GM20000 (cell line): Measurements from ENCODE around the gene MRS2.
"Not testable (repeated sequence)": the region's sequence is repeated elsewhere in the genome, so short reads cannot be mapped to it uniquely, and the experiment has no call there.

ENCODE experiments used
- DNase-seq: peaks from one replicate; pipeline ENCODE4 v3.0.0; 2012; ENCODE audit warnings: low spot score
- TF ChIP-seq, protein P1 (sequence below): IDR thresholded peaks from 2 replicates; pipeline ENCODE4 v1.5.1; 2012; ENCODE audit warnings: mild to moderate bottlenecking, control low read depth; ENCODE audit errors: extremely low read depth, missing control alignments

MRS2 gene

DNA sequence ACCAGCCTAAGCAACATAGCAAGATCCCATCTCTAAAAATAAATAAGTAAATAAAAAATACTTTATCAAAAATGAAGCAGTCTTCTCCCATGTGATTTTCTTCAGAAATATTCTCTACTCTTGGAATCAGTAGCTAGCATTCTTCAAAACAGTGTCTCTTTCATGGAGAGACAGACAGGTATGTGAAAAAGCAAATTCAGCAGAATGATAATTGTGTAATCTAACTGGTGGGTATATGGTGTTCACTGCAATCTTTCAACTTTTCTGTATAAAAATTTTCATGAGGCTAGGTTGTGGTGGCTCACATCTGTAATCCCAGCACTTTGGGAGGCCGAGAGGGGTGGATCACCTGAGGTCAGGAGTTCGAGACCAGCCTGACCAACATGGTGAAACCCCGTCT, 7.9 kb downstream of the MRS2 start:
- TF ChIP-seq, protein P1, sequence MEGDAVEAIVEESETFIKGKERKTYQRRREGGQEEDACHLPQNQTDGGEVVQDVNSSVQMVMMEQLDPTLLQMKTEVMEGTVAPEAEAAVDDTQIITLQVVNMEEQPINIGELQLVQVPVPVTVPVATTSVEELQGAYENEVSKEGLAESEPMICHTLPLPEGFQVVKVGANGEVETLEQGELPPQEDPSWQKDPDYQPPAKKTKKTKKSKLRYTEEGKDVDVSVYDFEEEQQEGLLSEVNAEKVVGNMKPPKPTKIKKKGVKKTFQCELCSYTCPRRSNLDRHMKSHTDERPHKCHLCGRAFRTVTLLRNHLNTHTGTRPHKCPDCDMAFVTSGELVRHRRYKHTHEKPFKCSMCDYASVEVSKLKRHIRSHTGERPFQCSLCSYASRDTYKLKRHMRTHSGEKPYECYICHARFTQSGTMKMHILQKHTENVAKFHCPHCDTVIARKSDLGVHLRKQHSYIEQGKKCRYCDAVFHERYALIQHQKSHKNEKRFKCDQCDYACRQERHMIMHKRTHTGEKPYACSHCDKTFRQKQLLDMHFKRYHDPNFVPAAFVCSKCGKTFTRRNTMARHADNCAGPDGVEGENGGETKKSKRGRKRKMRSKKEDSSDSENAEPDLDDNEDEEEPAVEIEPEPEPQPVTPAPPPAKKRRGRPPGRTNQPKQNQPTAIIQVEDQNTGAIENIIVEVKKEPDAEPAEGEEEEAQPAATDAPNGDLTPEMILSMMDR = no peak
- DNase-seq = no peak

DNA sequence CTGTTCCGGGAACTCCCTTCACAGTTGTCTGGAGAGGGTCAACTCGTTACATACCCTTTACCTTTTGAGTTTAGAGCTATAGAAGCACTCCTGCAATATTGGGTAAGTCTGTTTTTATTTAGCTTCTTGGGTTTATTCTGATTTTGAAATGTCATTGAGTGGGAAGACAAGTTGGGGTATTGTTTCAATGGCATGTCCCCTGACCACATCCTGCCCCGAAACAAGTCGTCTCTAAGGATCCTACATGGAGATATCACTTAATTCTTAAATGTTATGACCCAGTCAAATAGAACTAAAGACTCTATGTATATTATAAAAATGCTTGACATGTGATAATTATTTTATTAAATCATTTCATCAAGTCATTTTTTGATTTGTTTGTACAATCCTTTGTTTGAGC, 9.6 kb downstream of the MRS2 start:
- TF ChIP-seq, protein P1 = no peak
- no peak for DNase-seq

DNA sequence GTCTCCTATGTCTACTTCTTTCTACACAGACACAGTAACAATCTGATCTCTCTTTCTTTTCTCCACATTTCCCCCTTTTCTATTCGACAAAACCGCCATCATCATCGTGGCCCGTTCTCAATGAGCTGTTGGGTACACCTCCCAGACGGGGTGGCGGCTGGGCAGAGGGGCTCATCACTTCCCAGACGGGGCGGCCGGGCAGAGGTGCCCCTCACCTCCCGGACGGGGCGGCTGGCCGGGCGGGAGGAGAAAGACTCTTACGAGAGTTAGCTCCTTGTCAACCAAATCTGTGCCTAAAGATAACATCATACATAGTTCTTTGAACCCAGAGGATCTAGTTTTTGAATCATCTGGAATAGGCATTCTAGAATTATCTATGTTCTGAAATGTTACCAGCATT, 11.8 kb downstream of the MRS2 start:
- DNase-seq = not testable (repeated sequence)

DNA sequence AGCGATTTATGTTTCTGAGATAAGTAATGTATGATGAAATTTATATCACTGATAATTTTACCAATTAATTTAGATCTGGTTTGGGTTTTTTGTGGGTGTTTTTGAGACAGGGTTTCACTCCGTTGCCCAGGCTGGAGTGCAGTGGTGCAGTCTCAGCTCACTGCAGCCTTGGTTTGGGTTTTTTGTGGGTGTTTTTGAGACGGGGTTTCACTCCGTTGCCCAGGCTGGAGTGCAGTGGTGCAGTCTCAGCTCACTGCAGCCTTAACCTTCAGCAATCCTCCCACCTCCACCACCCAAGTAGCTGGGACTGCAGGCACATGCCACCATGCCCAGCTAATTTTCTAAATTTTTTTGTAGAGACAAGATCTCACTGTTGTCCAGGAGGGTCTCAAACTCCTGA, 13.0 kb downstream of the MRS2 start:
- no peak for DNase-seq
- TF ChIP-seq, protein P1 = no peak

DNA sequence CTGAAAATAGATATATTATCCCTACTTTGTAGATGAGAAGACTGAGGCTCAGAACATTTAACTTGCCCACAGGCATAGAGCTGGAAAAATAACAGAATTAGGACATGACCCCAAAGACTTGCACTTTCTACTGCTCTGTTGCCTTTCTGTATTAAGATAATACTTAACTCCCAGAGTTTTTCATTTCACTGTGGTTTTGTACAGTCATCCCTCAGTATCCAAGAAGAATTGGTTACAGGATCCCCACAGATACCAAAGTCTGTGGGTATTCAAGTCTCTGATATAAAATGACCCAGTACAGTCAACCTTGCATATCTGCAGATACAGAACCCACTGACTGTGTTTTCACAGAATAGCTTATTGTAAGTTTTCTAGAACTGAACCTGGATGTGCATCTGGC, 16.8 kb downstream of the MRS2 start:
- no peak for DNase-seq
- TF ChIP-seq, protein P1 = no peak

- DNase-seq = no peak
- TF ChIP-seq, protein P1 = no peak
Measured at GRCh38 chr6:24425091-24425490, 22.4 kb downstream of the MRS2 start.

GRCh38 chr6:24426729-24427446, 24.2 kb downstream of the MRS2 start:
- TF ChIP-seq, protein P1 = no peak
- no peak for DNase-seq

- DNase-seq = no peak
- TF ChIP-seq, protein P1 = no peak
Measured at GRCh38 chr6:24428615-24429014, 25.9 kb downstream of the MRS2 start.
